GM12872 (cell line): Measurements from ENCODE around the gene SEMA4D.

Experiments used
- TF ChIP-seq, protein P1 (sequence below): IDR thresholded peaks from 3 replicates; pipeline ENCODE4 v1.5.1; 2011; ENCODE audit warnings: low read depth, mild to moderate bottlenecking, low read length, moderate library complexity; ENCODE audit not compliant: insufficient read depth

Gene SEMA4D

DNA sequence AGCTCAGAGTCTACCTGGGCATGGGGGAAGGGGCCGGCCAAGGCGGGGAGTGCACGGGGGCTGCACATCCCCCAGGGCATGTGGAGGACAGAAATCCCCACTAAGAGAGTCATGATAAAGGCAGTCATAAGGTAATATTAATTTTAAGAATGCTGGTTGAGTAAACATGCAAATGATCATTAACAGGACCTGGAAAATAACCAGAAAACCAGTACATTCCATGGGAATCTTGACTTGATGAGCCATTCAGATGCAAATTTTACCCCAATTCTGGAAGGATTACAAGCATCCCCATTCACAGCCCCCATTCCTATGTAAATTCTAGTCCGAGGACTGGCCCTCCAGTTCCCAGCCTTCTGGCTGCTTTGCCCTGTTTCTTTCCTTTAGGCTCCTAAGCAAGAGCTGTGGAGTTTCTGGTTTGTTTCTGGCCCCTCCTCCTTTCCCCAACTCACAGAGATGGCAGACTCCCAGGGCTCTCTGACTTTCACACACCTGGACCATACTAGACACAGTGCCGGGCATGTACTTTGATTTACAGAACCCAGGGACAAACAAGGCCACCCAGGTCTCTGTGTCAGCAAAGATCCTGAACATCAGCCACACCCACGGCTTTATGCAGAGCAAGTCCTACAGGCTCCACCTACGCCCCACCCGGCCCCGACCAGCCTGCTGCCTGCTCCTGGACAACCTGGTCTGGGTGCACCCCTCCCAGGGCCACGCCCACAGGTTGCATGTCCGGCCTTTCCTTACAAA, 62.7 kb downstream of the SEMA4D start:
- TF ChIP-seq, protein P1, sequence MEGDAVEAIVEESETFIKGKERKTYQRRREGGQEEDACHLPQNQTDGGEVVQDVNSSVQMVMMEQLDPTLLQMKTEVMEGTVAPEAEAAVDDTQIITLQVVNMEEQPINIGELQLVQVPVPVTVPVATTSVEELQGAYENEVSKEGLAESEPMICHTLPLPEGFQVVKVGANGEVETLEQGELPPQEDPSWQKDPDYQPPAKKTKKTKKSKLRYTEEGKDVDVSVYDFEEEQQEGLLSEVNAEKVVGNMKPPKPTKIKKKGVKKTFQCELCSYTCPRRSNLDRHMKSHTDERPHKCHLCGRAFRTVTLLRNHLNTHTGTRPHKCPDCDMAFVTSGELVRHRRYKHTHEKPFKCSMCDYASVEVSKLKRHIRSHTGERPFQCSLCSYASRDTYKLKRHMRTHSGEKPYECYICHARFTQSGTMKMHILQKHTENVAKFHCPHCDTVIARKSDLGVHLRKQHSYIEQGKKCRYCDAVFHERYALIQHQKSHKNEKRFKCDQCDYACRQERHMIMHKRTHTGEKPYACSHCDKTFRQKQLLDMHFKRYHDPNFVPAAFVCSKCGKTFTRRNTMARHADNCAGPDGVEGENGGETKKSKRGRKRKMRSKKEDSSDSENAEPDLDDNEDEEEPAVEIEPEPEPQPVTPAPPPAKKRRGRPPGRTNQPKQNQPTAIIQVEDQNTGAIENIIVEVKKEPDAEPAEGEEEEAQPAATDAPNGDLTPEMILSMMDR = no peak

DNA sequence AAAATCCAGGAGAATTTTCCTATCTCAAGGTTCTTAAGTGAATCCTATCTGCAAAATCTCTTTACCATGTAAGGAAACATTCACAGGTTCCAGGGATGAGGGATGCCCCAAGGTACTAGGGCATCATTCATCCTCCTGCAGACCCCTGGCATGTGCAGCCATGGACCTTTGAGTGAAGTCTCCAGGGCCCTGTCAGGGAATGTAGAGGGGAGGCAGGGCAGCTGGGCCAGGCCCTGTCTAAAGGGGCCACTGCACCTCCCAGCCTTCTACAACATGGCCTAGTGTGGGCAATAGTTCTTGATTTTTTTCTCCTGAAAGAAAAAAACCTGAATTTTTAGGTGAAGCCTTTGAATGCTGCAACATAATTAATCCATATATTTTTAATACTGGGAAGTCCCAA, 63.3 kb downstream of the SEMA4D start:
- TF ChIP-seq, protein P1 = no peak

DNA sequence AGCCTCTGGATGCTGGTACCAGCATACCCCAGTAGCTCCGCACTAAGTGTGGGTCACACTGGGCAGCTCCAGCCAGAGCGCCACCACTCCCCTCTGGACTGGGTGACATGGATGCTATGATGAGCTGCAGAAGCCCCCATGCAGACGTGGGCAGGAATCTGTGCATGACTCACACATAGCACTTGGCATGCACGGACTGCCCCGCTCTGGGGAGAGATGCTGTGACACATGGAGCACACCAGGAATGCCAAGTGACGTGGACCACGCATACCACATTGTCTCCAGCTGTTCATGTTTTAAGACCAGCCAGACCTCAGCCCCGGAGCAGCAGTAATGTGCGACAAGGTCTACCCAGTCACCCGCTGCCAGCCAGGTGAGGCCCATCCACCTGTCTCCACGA, 64.1 kb downstream of the SEMA4D start:
- TF ChIP-seq, protein P1 = no peak

DNA sequence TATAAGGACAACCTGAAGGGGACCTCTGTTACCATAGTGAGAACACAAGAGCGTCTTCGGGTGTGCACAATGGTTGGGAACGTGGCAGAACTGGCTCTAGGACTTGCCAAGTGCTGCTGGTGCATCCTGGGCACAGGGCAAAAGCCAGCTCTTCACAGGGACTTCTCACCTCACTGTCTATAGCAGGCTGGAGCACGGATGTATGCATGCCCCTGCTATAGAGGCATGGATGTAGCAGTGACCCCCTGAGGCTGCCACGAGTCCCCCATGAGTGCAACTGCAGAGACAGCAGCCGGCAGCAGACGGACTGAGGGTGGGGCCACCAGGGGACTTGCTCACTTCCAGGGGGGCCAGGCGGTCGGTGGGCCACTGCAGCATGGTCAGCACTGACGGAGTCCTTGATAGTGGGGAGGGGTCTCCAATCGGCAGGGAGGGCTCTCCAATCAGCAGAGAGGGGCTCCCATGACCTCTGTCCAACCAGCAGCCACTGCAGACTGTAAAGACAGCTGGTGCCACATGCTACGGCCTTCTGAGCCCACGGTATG, 64.9 kb downstream of the SEMA4D start:
- TF ChIP-seq, protein P1 = no peak

DNA sequence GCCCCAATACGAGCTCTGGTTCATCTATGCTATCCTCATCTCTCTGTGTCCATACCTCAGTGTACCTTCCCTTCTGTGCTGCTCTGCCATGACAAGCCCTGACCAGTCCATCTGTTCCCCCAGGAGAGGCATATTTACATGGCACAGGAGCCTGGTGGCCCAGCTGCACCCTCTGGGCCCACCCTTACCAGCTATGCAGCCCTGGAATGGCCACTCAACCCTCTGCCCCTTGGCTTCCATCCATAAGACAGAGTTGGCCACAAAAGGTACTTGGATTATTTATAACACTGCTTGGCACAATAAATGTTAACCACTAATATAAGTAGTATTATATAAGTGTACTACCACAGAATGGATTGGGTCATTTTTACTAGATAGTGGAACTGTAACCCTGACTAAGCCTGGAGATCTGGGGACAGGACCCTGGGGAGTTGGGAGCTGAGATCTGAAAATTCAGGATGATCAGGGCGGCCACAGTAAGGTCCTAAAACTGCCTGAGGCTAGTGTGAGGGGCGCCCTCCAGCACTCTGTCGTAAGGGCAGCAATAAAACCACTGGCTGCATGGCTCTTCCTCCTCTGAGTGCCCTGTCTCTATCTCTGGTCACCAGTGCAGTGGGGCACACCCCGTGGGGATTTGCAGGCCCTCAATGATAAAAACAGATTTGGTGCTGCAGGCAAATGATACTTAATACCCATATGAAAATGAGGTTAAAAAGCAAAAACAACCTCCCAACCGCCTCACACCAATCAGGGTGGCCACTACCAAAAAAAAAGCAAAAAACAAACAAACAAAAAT, 65.8 kb downstream of the SEMA4D start:
- TF ChIP-seq, protein P1 = no peak

DNA sequence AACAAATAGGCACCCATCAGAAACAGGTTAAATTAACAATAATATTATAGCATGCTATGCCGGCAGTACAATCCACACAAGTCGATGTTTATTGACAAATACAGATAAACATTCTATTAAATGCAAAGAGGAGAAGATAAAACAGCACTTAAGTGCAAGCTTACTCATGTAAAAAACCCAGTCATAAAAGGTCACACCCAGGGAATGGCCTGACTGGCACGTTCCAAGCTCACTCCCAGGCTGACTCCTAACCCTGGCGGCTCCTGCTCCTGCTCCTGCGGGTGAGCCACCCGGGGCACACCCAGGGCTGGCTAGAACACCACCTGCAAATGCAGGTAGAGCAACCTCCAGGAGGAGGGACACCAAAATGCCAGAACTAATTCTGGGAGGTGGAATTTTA, 66.9 kb downstream of the SEMA4D start:
- TF ChIP-seq, protein P1 = no peak
